ENCODE data around the gene AGXT. TPM values are rescaled to one million over a fixed set of nuclear protein-coding genes. Genes with fewer than 3 reads are reported as not detected.

Gene AGXT
- total and polyA plus RNA-seq, 4 donors, result 0.05 to 0.61 (median 0.16) TPM; not detected in 1

DNA sequence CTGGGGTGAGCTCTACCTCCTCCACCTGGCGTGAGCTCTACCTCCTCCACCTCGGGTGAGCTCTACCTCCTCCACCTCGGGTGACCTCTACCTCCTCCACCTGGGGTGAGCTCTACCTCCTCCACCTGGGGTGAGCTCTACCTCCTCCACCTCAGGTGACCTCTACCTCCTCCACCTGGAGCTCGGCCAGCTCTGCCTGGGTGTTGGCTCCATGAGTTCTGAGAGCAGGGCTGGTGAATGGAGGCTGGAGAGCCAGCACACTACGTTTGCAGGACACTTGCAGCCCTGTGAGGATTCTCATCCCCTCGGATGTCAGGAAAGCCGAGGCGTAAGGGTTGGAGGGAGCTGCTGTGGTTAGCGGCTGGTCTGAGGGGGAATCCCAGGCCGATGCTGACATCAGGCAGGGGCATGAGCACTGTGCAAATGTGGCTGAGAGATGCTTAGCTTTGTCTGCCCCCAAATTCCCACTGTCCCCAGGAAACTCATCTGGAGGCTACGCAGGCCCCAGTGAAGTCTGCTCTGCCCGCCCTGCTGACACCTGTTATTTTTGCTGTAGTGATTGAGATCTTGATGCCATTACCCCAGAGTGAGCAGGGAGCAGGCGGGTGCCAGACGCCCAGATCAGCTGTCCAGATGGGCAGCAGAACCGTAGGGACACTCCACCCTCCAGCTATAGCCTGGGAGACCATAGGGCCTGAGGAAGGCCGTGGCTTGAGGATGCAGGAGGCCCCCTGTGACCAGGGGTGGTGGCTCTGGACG is 40.8 kb downstream of the AGXT start:
- WGBS, 2 donors, result 72 to 80% methylated on average over 17 of the region's 17 CpGs
- DNase-seq, result no peak

DNA sequence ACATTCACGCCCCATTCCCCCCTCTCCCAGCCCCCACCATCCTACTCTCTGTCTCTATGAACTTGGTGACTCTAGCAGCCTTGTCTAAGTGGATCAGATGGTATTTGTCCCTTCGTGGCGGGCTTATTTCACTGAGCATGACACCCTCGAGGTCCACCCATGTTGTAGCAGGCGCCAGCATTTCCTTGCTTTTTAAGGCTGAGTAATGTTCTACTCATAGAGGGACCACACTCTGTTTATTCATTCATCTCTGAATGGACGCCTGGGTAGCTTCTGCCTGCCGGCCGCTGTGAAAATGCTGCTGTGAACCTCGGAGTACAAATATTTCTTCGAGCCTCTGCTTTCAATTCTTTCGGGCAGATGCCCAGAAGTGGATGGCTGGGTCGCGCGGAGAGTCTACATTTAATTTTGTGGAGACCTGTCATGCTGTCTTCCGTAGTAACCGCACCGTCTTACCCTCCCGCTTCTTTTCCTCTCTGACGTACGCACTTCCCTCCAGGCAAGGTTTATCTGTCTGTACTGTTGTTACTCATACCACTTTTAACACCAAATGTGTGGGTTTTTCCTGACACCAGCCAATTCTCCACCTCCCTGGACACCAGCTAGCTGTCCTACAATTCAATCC is 43.1 kb downstream of the AGXT start:
- Histone ChIP-seq H3K4me3 (no peak overlapping the region), H3K4me1 (ENCODE audit: control insufficient read depth in 5 of 5, insufficient read depth in 5 of 5, low read length in 5 of 5) (peaks cover 0 to 33% (median 13%) of the 10 kb centered on the region in 5 donors), H3K9me3 (ENCODE audit: control insufficient read depth in 4 of 4, insufficient read depth in 3 of 4, low read length in 3 of 4) (no peaks in the 10 kb centered on the region), H3K27ac (ENCODE audit: low read depth in 1 of 2, low read length in 1 of 2) (no peak overlapping the region), H3K36me3 (ENCODE audit: control insufficient read depth in 4 of 4, insufficient read depth in 4 of 4, low read length in 4 of 4) (no peaks in the 10 kb centered on the region), H3K9ac (ENCODE audit: insufficient read depth in 1 of 2, low read length in 2 of 2) (no peak overlapping the region), H3K27me3 (ENCODE audit: control insufficient read depth in 3 of 3, insufficient read depth in 3 of 3, low read length in 2 of 3) (no peaks in the 10 kb centered on the region)
- DNase-seq, result no peak
- WGBS, 2 donors, result 77 to 79% methylated on average over 19 to 20 of the region's 20 CpGs
- TF ChIP-seq, protein P1, sequence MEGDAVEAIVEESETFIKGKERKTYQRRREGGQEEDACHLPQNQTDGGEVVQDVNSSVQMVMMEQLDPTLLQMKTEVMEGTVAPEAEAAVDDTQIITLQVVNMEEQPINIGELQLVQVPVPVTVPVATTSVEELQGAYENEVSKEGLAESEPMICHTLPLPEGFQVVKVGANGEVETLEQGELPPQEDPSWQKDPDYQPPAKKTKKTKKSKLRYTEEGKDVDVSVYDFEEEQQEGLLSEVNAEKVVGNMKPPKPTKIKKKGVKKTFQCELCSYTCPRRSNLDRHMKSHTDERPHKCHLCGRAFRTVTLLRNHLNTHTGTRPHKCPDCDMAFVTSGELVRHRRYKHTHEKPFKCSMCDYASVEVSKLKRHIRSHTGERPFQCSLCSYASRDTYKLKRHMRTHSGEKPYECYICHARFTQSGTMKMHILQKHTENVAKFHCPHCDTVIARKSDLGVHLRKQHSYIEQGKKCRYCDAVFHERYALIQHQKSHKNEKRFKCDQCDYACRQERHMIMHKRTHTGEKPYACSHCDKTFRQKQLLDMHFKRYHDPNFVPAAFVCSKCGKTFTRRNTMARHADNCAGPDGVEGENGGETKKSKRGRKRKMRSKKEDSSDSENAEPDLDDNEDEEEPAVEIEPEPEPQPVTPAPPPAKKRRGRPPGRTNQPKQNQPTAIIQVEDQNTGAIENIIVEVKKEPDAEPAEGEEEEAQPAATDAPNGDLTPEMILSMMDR (IDR thresholded peaks at IDR 0.05; ENCODE audit: control extremely low read depth, extremely low read depth), result no peak
- no peak for ATAC-seq (ENCODE audit: insufficient read depth, low FRiP score)

More for the DNA sequence above, 40.8 kb downstream of the AGXT start:
- TF ChIP-seq, protein P1 (IDR thresholded peaks at IDR 0.05; ENCODE audit: control extremely low read depth, extremely low read depth), result no peak
- Histone ChIP-seq H3K4me1 (ENCODE audit: control insufficient read depth in 5 of 5, insufficient read depth in 5 of 5, low read length in 5 of 5) (peaks cover 0 to 14% (median 9%) of the 10 kb centered on the region in 5 donors), H3K9me3 (ENCODE audit: control insufficient read depth in 4 of 4, insufficient read depth in 3 of 4, low read length in 3 of 4) (no peaks in the 10 kb centered on the region), H3K27ac (ENCODE audit: low read depth in 1 of 2, low read length in 1 of 2) (no peak overlapping the region), H3K36me3 (ENCODE audit: control insufficient read depth in 4 of 4, insufficient read depth in 4 of 4, low read length in 4 of 4) (no peaks in the 10 kb centered on the region), H3K4me3 (no peak overlapping the region), H3K9ac (ENCODE audit: insufficient read depth in 1 of 2, low read length in 2 of 2) (no peak overlapping the region), H3K27me3 (ENCODE audit: control insufficient read depth in 3 of 3, insufficient read depth in 3 of 3, low read length in 2 of 3) (no peaks in the 10 kb centered on the region)
- ATAC-seq (ENCODE audit: insufficient read depth, low FRiP score), result no peak

DNA sequence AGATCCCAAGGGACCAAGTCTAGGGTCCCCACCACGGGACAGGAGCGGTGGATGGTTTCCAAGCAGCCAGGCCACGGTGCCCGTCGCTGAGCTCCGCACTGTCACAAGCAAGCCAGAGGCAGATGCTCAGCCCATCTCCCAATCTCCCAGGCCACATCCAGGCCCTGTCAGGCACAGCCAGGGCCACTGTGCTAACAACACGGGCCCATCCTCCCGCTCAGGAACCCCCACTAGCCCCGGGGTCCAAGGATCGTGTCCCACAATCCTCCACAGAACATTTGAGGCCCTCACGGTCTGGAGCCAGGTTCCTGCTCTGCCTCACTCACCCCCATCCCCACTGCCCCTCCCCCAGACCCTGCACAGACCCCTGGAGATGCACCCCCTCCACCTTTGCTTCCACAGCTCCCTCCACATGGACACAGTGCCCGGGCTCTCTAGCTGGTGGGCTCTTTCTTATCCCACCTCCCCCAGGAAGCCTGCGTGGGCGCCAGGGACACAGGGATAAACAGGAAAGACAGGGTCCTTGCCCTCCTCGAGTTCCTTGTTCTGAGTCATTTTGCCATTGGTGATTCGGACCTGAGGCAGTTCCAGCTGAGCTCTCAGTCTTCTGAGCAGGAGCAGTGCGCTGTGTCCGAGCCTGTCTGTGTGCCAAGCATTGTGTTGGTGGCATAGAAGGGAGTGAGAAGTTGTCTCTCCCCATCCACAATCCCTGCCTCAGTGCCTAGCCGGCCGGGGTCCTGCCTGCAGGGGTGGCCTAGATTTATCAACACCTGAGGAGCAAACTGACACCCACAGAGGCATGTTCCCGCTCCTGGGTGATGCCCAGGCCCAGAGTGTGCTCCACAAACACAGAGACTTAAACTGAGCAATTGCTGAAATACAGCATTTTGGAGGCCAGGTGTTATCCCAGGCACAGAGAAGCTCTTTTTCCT is 44.5 kb downstream of the AGXT start:
- WGBS, 2 donors, result 74 to 86% methylated on average over 21 of the region's 21 CpGs
- peaks cover 0 to 47% (median 19%) of the 10 kb centered on the region in 5 donors for H3K4me1 ChIP-seq (ENCODE audit: control insufficient read depth in 5 of 5, insufficient read depth in 5 of 5, low read length in 5 of 5)
- DNase-seq (peak in 2 of 3 donors; percentile 15 to 46), ATAC-seq (ENCODE audit: insufficient read depth, low FRiP score) (no peak)
- no peaks in the 10 kb centered on the region for H3K27me3 ChIP-seq (ENCODE audit: control insufficient read depth in 3 of 3, insufficient read depth in 3 of 3, low read length in 2 of 3)
- H3K4me3 ChIP-seq, result no peak overlapping the region
- no peaks in the 10 kb centered on the region for H3K36me3 ChIP-seq (ENCODE audit: control insufficient read depth in 4 of 4, insufficient read depth in 4 of 4, low read length in 4 of 4)
- H3K27ac ChIP-seq (ENCODE audit: low read depth in 1 of 2, low read length in 1 of 2), result peak overlapping the region in 1 of 2 donors; percentile 84
- TF ChIP-seq, protein P1 (IDR thresholded peaks at IDR 0.05; ENCODE audit: control extremely low read depth, extremely low read depth), result no peak
- H3K9ac ChIP-seq (ENCODE audit: insufficient read depth in 1 of 2, low read length in 2 of 2), result no peak overlapping the region
- no peaks in the 10 kb centered on the region for H3K9me3 ChIP-seq (ENCODE audit: control insufficient read depth in 4 of 4, insufficient read depth in 3 of 4, low read length in 3 of 4)

All from lung (tissue), 12 donors.